ENCODE data around the gene PSME1. TPM values are rescaled to one million over a fixed set of nuclear protein-coding genes. Genes with fewer than 3 reads are reported as not detected.

The PSME1 gene
- total and polyA plus RNA-seq, 2 donors (not counting 3 experiments of a cell fraction or from before 2014, with no cell fraction given) = 98.1 to 135 TPM

GRCh38 chr14:24177041-24177825 lies 41.2 kb downstream of the PSME1 start:
- ChIA-PET CTCF (interaction anchor here (1.1 to 1.2 kb wide), 2 partner anchors 9 to 10 kb away, joined by 3 to 4 read pairs; no protein-coding TSS in a partner anchor), POLR2A (no interaction called here)
- no peaks in the 10 kb centered on the region for H3K9me1 ChIP-seq (replicated peaks; ENCODE audit: control insufficient read depth, extremely low read depth, insufficient read depth, low read length)
- no peak overlapping the region for H3K4me2 ChIP-seq (ENCODE audit: insufficient read depth, low read length)
- dilution Hi-C loops (cut with MboI; ENCODE audit: extremely low pct_ligation_motif_present, low sequenced_read_pairs) = no loop called here
- intact Hi-C loops (cut with micrococcal nuclease) = no loop called here
- no TSS peak for BruUV-seq (replicated peaks)
- H3K4me3 ChIP-seq (replicated peaks in 1 of 3; ENCODE audit: insufficient read depth in 1 of 3, low read depth in 1 of 3, low read length in 3 of 3) = no peak overlapping the region
- TF ChIP-seq GATA2 (IDR thresholded peaks at IDR 0.05; ENCODE audit: insufficient read depth, insufficient read length, low read depth, low read length) (no peak), FOS (IDR thresholded peaks at IDR 0.05; ENCODE audit: borderline replicate concordance, insufficient read depth, low read length) (no peak), JUN (IDR thresholded peaks at IDR 0.05; ENCODE audit: borderline replicate concordance, insufficient read depth, insufficient read length, low read depth) (no peak), MAX (IDR thresholded peaks at IDR 0.05; ENCODE audit: insufficient read depth, insufficient read length) (no peak), POLR2A (IDR thresholded peaks at IDR 0.05; ENCODE audit: low read depth, low read length) (no peak), MYC (IDR thresholded peaks at IDR 0.05; ENCODE audit: low read depth, low read length) (no peak), CTCF (IDR thresholded peaks at IDR 0.05; ENCODE audit: extremely low read depth in 1 of 2, insufficient read depth in 1 of 2, low read depth in 1 of 2, low read length in 2 of 2) (no peak), EZH2 (IDR thresholded peaks at IDR 0.05; ENCODE audit: borderline replicate concordance, low read depth, low read length, severe bottlenecking) (no peak), POLR2AphosphoS5 (IDR thresholded peaks at IDR 0.05; ENCODE audit: insufficient read depth, low read depth, low read length) (no peak)
- no peaks in the 10 kb centered on the region for H3K79me2 ChIP-seq (ENCODE audit: control insufficient read depth, insufficient read depth, low read length)
- DNase-seq (ENCODE audit: low read depth, low spot score) (no peak), FAIRE-seq (no peak)
- H3K36me3 ChIP-seq (ENCODE audit: control insufficient read depth in 2 of 2, extremely low read depth in 1 of 2, insufficient read depth in 2 of 2, low read length in 2 of 2) = peaks cover 0 to 20% of the 10 kb centered on the region in 2 experiments
- H3K27me3 ChIP-seq (ENCODE audit: control insufficient read depth in 2 of 2, insufficient read depth in 2 of 2, low read length in 2 of 2) = no peaks in the 10 kb centered on the region
- H3K9me3 ChIP-seq (replicated peaks; ENCODE audit: control insufficient read depth, insufficient read depth, low read length) = no peaks in the 10 kb centered on the region
- H2AFZ ChIP-seq (ENCODE audit: low read depth, low read length) = no peak overlapping the region
- peaks cover under 1% of the 10 kb centered on the region for H3K4me1 ChIP-seq (ENCODE audit: control insufficient read depth, extremely low read depth, insufficient read depth, low read length)
- no peak overlapping the region for H3K27ac ChIP-seq (ENCODE audit: insufficient read depth, low read depth, low read length)
- no peaks in the 10 kb centered on the region for H4K20me1 ChIP-seq (replicated peaks; ENCODE audit: control insufficient read depth, extremely low read depth, insufficient read depth, low read length)
- no peak overlapping the region for H3K9ac ChIP-seq (replicated peaks; ENCODE audit: extremely low read depth, insufficient read depth, low read length)

Measured in endothelial cell of umbilical vein (primary cell).